ENCODE data around the gene ADCK1.

GRCh38 chr14:77926942-77927341 is 127.0 kb downstream of the ADCK1 start:
- TF ChIP-seq, protein P1, sequence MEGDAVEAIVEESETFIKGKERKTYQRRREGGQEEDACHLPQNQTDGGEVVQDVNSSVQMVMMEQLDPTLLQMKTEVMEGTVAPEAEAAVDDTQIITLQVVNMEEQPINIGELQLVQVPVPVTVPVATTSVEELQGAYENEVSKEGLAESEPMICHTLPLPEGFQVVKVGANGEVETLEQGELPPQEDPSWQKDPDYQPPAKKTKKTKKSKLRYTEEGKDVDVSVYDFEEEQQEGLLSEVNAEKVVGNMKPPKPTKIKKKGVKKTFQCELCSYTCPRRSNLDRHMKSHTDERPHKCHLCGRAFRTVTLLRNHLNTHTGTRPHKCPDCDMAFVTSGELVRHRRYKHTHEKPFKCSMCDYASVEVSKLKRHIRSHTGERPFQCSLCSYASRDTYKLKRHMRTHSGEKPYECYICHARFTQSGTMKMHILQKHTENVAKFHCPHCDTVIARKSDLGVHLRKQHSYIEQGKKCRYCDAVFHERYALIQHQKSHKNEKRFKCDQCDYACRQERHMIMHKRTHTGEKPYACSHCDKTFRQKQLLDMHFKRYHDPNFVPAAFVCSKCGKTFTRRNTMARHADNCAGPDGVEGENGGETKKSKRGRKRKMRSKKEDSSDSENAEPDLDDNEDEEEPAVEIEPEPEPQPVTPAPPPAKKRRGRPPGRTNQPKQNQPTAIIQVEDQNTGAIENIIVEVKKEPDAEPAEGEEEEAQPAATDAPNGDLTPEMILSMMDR (IDR thresholded peaks at IDR 0.05): no peak
- no peak for TF ChIP-seq POLR2A (IDR thresholded peaks at IDR 0.05)

Measured in Peyer's patch (tissue), 4 donors.